ENCODE measurements around the gene YPEL2.

The YPEL2 gene

GRCh38 chr17:59357219-59357697, 25.8 kb downstream of the YPEL2 start:
- DNase-seq: no peak

- no peak for DNase-seq
These were observed 26.5 kb downstream of the YPEL2 start for GRCh38 chr17:59357929-59358328.

GRCh38 chr17:59361386-59361785, 29.9 kb downstream of the YPEL2 start:
- DNase-seq: no peak

GRCh38 chr17:59361916-59362810, 30.7 kb downstream of the YPEL2 start:
- peak; percentile 18 for DNase-seq

- DNase-seq: no peak
These were observed 31.4 kb downstream of the YPEL2 start for GRCh38 chr17:59362811-59363205.

GRCh38 chr17:59365383-59365981, 34.0 kb downstream of the YPEL2 start:
- DNase-seq: no peak

- no peak for DNase-seq
These were observed 34.7 kb downstream of the YPEL2 start for GRCh38 chr17:59366040-59366757.

- DNase-seq: no peak
These were observed 35.6 kb downstream of the YPEL2 start for GRCh38 chr17:59366773-59367656.

- no peak for DNase-seq
These were observed 36.2 kb downstream of the YPEL2 start for GRCh38 chr17:59367657-59368045.

- DNase-seq: no peak
These were observed 36.9 kb downstream of the YPEL2 start for GRCh38 chr17:59368218-59368857.

- DNase-seq: no peak
These were observed 37.8 kb downstream of the YPEL2 start for GRCh38 chr17:59369031-59369975.

GRCh38 chr17:59370593-59371299, 39.3 kb downstream of the YPEL2 start:
- DNase-seq: no peak

- DNase-seq: no peak
These were observed 40.1 kb downstream of the YPEL2 start for GRCh38 chr17:59371416-59372100.

GRCh38 chr17:59372138-59372751, 40.8 kb downstream of the YPEL2 start:
- no peak for DNase-seq

- no peak for DNase-seq
These were observed 42.5 kb downstream of the YPEL2 start for GRCh38 chr17:59373882-59374495.

GRCh38 chr17:59374612-59375011, 43.2 kb downstream of the YPEL2 start:
- DNase-seq: no peak

GRCh38 chr17:59375857-59376256, 44.4 kb downstream of the YPEL2 start:
- no peak for DNase-seq

- no peak for DNase-seq
These were observed 45.1 kb downstream of the YPEL2 start for GRCh38 chr17:59376506-59376905.

- DNase-seq: no peak
These were observed 46.0 kb downstream of the YPEL2 start for GRCh38 chr17:59377410-59377809.

Data from DMS79 (cell line).